Superior temporal gyrus (tissue), 1 donor: ENCODE data around the gene IFRD2.
"Not testable (repeated sequence)": the region's sequence is repeated elsewhere in the genome, so short reads cannot be mapped to it uniquely, and the experiment has no call there.

Experiments used
- DNase-seq: peaks from one replicate; pipeline ENCODE4 v3.0.0-alpha.2; 2016; ENCODE audit errors: extremely low spot score

Gene IFRD2

GRCh38 chr3:50324351-50325112 lies 32.3 kb upstream of the IFRD2 start:
- DNase-seq, result peak; percentile 85

- no peak for DNase-seq
Measured at GRCh38 chr3:50323614-50324199, 31.5 kb upstream of the IFRD2 start.

- DNase-seq, result no peak
Measured at GRCh38 chr3:50323092-50323600, 30.9 kb upstream of the IFRD2 start.

- DNase-seq, result no peak
Measured at GRCh38 chr3:50322386-50323091, 30.3 kb upstream of the IFRD2 start, which contains the start of gene HYAL2. Gene HYAL2 (minus strand): TSS chr3:50322745. CDS start chr3:50320489, 2,256 bp downstream.

GRCh38 chr3:50322115-50322385 lies 29.8 kb upstream of the IFRD2 start:
- DNase-seq, result no peak

GRCh38 chr3:50321336-50322114 lies 29.3 kb upstream of the IFRD2 start:
- DNase-seq, result peak; percentile 90

- peak; percentile 75 for DNase-seq
Measured at GRCh38 chr3:50320853-50321335, 28.7 kb upstream of the IFRD2 start.

- no peak for DNase-seq
Measured at GRCh38 chr3:50319894-50320625, 27.8 kb upstream of the IFRD2 start.

- no peak for DNase-seq
Measured at GRCh38 chr3:50319181-50319893, 27.1 kb upstream of the IFRD2 start.

- no peak for DNase-seq
Measured at GRCh38 chr3:50318615-50319014, 26.4 kb upstream of the IFRD2 start.

- no peak for DNase-seq
Measured at GRCh38 chr3:50318163-50318562, 25.9 kb upstream of the IFRD2 start.

GRCh38 chr3:50317300-50317699 lies 25.1 kb upstream of the IFRD2 start:
- DNase-seq, result no peak

- no peak for DNase-seq
Measured at GRCh38 chr3:50316657-50317242, 24.5 kb upstream of the IFRD2 start.

- DNase-seq, result no peak
Measured at GRCh38 chr3:50314816-50315215, 22.6 kb upstream of the IFRD2 start.

- DNase-seq, result no peak
Measured at GRCh38 chr3:50314342-50314741, 22.1 kb upstream of the IFRD2 start.

GRCh38 chr3:50312041-50312440 lies 19.8 kb upstream of the IFRD2 start:
- not testable (repeated sequence) for DNase-seq

- DNase-seq, result no peak
Measured at GRCh38 chr3:50304601-50305000, 12.4 kb upstream of the IFRD2 start.

- no peak for DNase-seq
Measured at GRCh38 chr3:50303013-50303815, 11.0 kb upstream of the IFRD2 start, which contains the start of gene HYAL1. Gene HYAL1 (minus strand): TSS chr3:50303574. CDS start chr3:50302956, 618 bp downstream.
